Transverse colon (tissue), 4 donors: ENCODE data around the gene E4F1. TPM values are rescaled to one million over a fixed set of nuclear protein-coding genes. Genes with fewer than 3 reads are reported as not detected.

Experiments used
- DNase-seq: peaks from one replicate; pipeline ENCODE4 v3.0.0-alpha.2; 2019
- H3K27ac ChIP-seq, 4 donors: fragments of 200-600 bp; sonication (generic); 2 replicates each; pipeline ENCODE4 v1.5.1; 2016 to 2018; ENCODE audit warnings: inconsistent platforms in 4 of 4
- H3K27me3 ChIP-seq: fragments of 200-600 bp; sonication (generic); 2 replicates; pipeline ENCODE4 v1.5.1; 2017; ENCODE audit warnings: inconsistent platforms
- H3K36me3 ChIP-seq, 4 donors: fragments of 200-600 bp; sonication (generic); 2 replicates each; pipeline ENCODE4 v1.5.1; 2017 to 2019; ENCODE audit warnings: inconsistent platforms in 4 of 4
- H3K4me1 ChIP-seq, 4 donors: fragments of 200-600 bp; sonication (generic); 2 replicates each; pipeline ENCODE4 v1.5.1; 2017 to 2020; ENCODE audit warnings: inconsistent platforms in 4 of 4
- H3K4me3 ChIP-seq, 4 donors: fragments of 200-600 bp; sonication (generic); 1 replicate in 1 of 4; 2 replicates in 3 of 4; pipeline versions ENCODE4 v1.5.1 to v1.6.1; 2017 to 2019; ENCODE audit warnings: inconsistent platforms in 4 of 4
- H3K9me3 ChIP-seq, 2 donors: fragments of 200-600 bp; sonication (generic); 2 replicates each; pipeline ENCODE4 v1.5.1; 2017 to 2019; ENCODE audit warnings: inconsistent platforms in 2 of 2
- CTCF ChIP-seq, 5 experiments: fragments of 200-600 bp in 3 of 5; fragments of 450-650 bp in 2 of 5; sonication (generic) in 3 of 5; IDR thresholded peaks; 1 replicate in 2 of 5; 2 replicates in 3 of 5; pipeline ENCODE4 v1.5.1; 2016 to 2017; ENCODE audit warnings: antibody characterized with exemption in 5 of 5, inconsistent platforms in 3 of 5, mild to moderate bottlenecking in 2 of 5, moderate library complexity in 1 of 5
- EP300 ChIP-seq: sonication (generic); formaldehyde crosslinking; IDR thresholded peaks from one replicate; pipeline ENCODE4 v1.6.1; 2017; ENCODE audit warnings: antibody characterized with exemption, low read depth
- POLR2A ChIP-seq: fragments of 450-650 bp; IDR thresholded peaks from one replicate; pipeline ENCODE4 v1.6.1; 2016; ENCODE audit warnings: antibody characterized with exemption, mild to moderate bottlenecking, moderate library complexity
- POLR2AphosphoS5 ChIP-seq, 3 donors: sonication (generic); formaldehyde crosslinking; IDR thresholded peaks; one replicate each; pipeline ENCODE4 v1.6.1; 2016; ENCODE audit warnings: antibody characterized with exemption in 3 of 3
- WGBS, 2 donors: methylation state at CpG; one replicate each; pipeline ENCODE4 v1.1.5; 2018; ENCODE audit warnings: low coverage in 1 of 2; 5-methylcytosine and 5-hydroxymethylcytosine counted together
- in situ Hi-C, 4 donors: fragments of 200-750 bp; cut with MboI; loops; one replicate each; pipeline versions ENCODE4 v1.15.0 to v1.15.1; 2017; ENCODE audit warnings: low sequenced_read_pairs in 3 of 4, low pct_ligation_motif_present in 1 of 4, low pct_unique_long_range_greater_than_20kb in 1 of 4
- intact Hi-C: fragments of 100-400 bp; cut with DNase I; formaldehyde crosslinking; loops from one replicate; pipeline ENCODE4 v1.15.1; 2023; ENCODE audit warnings: low total_unique reads
- total RNA-seq, 4 donors: library from RNA; depleted of rRNA; stranded (reverse); fragments of >200 nt; gene quantifications; one replicate each; pipeline ENCODE4 v1.1.0, GENCODE V29; 2016

Gene E4F1
- total RNA-seq, 4 donors from 2014 or later, result 36.5 to 124 (median 53.6) TPM

- 46% methylated on average over 15 of the region's 16 CpGs; no CpG with 5 or more reads in 1 of the 2 donors for WGBS, 2 donors
- in situ Hi-C loops (loop anchor here in 1 of 4 donors (25.0 kb wide), 1 partner anchor 293 kb away; the partner anchor contains the start of gene TBC1D24), intact Hi-C loops (no loop called here)
- no peaks in the 10 kb centered on the region for H3K9me3 ChIP-seq
- H3K4me3 ChIP-seq, result no peak overlapping the region
- no peak for DNase-seq
- H3K27me3 ChIP-seq, result peaks cover 57% of the 10 kb centered on the region
- H3K27ac ChIP-seq, result no peak overlapping the region
- peaks cover 10 to 18% (median 15%) of the 10 kb centered on the region in 4 donors for H3K4me1 ChIP-seq
- no peaks in the 10 kb centered on the region for H3K36me3 ChIP-seq
- no peak for TF ChIP-seq CTCF (IDR thresholded peaks at IDR 0.05)
- no peak for TF ChIP-seq POLR2A
- no peak for TF ChIP-seq POLR2AphosphoS5 (IDR thresholded peaks at IDR 0.05)
- no peak for TF ChIP-seq EP300
These were observed 29.1 kb upstream of the E4F1 start for GRCh38 chr16:2194166-2194834.

- in situ Hi-C loops (loop anchor here in 1 of 4 donors (25.0 kb wide), 1 partner anchor 292 kb away; the partner anchor contains the start of gene TBC1D24), intact Hi-C loops (no loop called here)
- H3K27me3 ChIP-seq, result peaks cover 61% of the 10 kb centered on the region
These were observed 28.5 kb upstream of the E4F1 start for GRCh38 chr16:2194852-2195321.

GRCh38 chr16:2195322-2196161 is 27.8 kb upstream of the E4F1 start:
- intact Hi-C loops, result no loop called here
- no peaks in the 10 kb centered on the region for H3K36me3 ChIP-seq
- no peak for DNase-seq
- H3K4me3 ChIP-seq, result peak overlapping the region in 3 of 4 donors; percentile 27 to 44 (median 42)
- peaks cover 61% of the 10 kb centered on the region for H3K27me3 ChIP-seq
- H3K4me1 ChIP-seq, result peaks cover 10 to 18% (median 15%) of the 10 kb centered on the region in 4 donors
- H3K27ac ChIP-seq, result no peak overlapping the region
- H3K9me3 ChIP-seq, result no peaks in the 10 kb centered on the region
- 6% methylated on average over 29 of the region's 49 CpGs; no CpG with 5 or more reads in 1 of the 2 donors for WGBS, 2 donors
- TF ChIP-seq POLR2A (no peak), CTCF (IDR thresholded peaks at IDR 0.05) (no peak), EP300 (no peak), POLR2AphosphoS5 (IDR thresholded peaks at IDR 0.05) (no peak)
- in situ Hi-C loops, result loop anchor here in 1 of 4 donors (25.0 kb wide), 1 partner anchor 292 kb away; the partner anchor contains the start of gene TBC1D24

More at GRCh38 chr16:2194852-2195321, 28.5 kb upstream of the E4F1 start:
- peak; percentile 67 for DNase-seq
- TF ChIP-seq CTCF (IDR thresholded peaks at IDR 0.05), result peak; percentile 44 to 76 (median 51)
- TF ChIP-seq EP300, result no peak
- no peak for TF ChIP-seq POLR2A
- Histone ChIP-seq H3K36me3 (no peaks in the 10 kb centered on the region), H3K27ac (no peak overlapping the region), H3K9me3 (no peaks in the 10 kb centered on the region), H3K4me1 (peaks cover 10 to 18% (median 15%) of the 10 kb centered on the region in 4 donors), H3K4me3 (no peak overlapping the region)
- 7% methylated on average over 9 of the region's 10 CpGs; no CpG with 5 or more reads in 1 of the 2 donors for WGBS, 2 donors
